Nephron (organoid): ENCODE results near the gene CACNA1C.
A peak's percentile ranks its signal among the peaks of the same experiment; 100 is the strongest.

Experiments used
- H3K27ac Mint-ChIP-seq, 3 experiments: 2 replicates each; pipeline ENCODE4 v1.8.0; 2020; ENCODE audit warnings: mixed read lengths in 3 of 3, mild to moderate bottlenecking in 2 of 3, moderate library complexity in 1 of 3
- H3K27me3 Mint-ChIP-seq: 2 replicates; pipeline ENCODE4 v1.8.0; 2021; ENCODE audit warnings: low read depth, mild to moderate bottlenecking, moderate library complexity, mixed read lengths
- H3K36me3 Mint-ChIP-seq: 2 replicates; pipeline ENCODE4 v1.8.0; 2020; ENCODE audit warnings: low read depth, mixed read lengths
- H3K4me1 Mint-ChIP-seq: 2 replicates; pipeline ENCODE4 v1.8.0; 2020; ENCODE audit warnings: mixed read lengths
- H3K4me3 Mint-ChIP-seq, 3 experiments: 2 replicates each; pipeline ENCODE4 v1.8.0; 2020; ENCODE audit warnings: mild to moderate bottlenecking in 3 of 3, mixed read lengths in 3 of 3, moderate library complexity in 2 of 3
- H3K9me3 Mint-ChIP-seq: 2 replicates; pipeline ENCODE4 v1.8.0; 2020; ENCODE audit warnings: mixed read lengths
- CTCF ChIP-seq, 3 experiments: fragments of 200-600 bp; sonication (generic); IDR thresholded peaks; one replicate each; pipeline ENCODE4 v1.5.0; 2021; ENCODE audit warnings: antibody characterized with exemption in 3 of 3; ENCODE audit not compliant: unreplicated experiment in 3 of 3

Gene CACNA1C

GRCh38 chr12:2118481-2119255 is 65.9 kb downstream of the CACNA1C start:
- Mint-ChIP-seq H3K36me3 (peaks cover 17% of the 10 kb centered on the region), H3K27ac (peak overlapping the region; percentile 90 to 95 (median 94)), H3K4me1 (peaks cover 22% of the 10 kb centered on the region), H3K27me3 (no peaks in the 10 kb centered on the region), H3K9me3 (no peaks in the 10 kb centered on the region), H3K4me3 (no peak overlapping the region)
- no peak for TF ChIP-seq CTCF (IDR thresholded peaks at IDR 0.05; ENCODE audit: unreplicated experiment in 3 of 3)

- Mint-ChIP-seq H3K4me3 (no peak overlapping the region), H3K36me3 (peaks cover 17% of the 10 kb centered on the region), H3K9me3 (no peaks in the 10 kb centered on the region), H3K27me3 (peaks cover under 1% of the 10 kb centered on the region), H3K27ac (peak overlapping the region; percentile 90 to 95 (median 94)), H3K4me1 (peaks cover 28% of the 10 kb centered on the region)
- TF ChIP-seq CTCF (IDR thresholded peaks at IDR 0.05; ENCODE audit: unreplicated experiment in 3 of 3): no peak
Measured at GRCh38 chr12:2119266-2119665, 66.5 kb downstream of the CACNA1C start.

GRCh38 chr12:2120982-2121758 is 68.4 kb downstream of the CACNA1C start:
- H3K9me3 Mint-ChIP-seq: no peaks in the 10 kb centered on the region
- H3K27me3 Mint-ChIP-seq: peaks cover 4% of the 10 kb centered on the region
- no peak overlapping the region for H3K4me3 Mint-ChIP-seq
- H3K36me3 Mint-ChIP-seq: peaks cover 17% of the 10 kb centered on the region
- H3K27ac Mint-ChIP-seq: peak overlapping the region in 1 of 3 experiments; percentile 94
- TF ChIP-seq CTCF (IDR thresholded peaks at IDR 0.05; ENCODE audit: unreplicated experiment in 3 of 3): no peak
- H3K4me1 Mint-ChIP-seq: peaks cover 41% of the 10 kb centered on the region

- Mint-ChIP-seq H3K9me3 (no peaks in the 10 kb centered on the region), H3K27me3 (peaks cover 10% of the 10 kb centered on the region), H3K4me1 (peaks cover 47% of the 10 kb centered on the region), H3K27ac (peak overlapping the region in 2 of 3 experiments; percentile 14 to 26), H3K4me3 (no peak overlapping the region), H3K36me3 (peaks cover 17% of the 10 kb centered on the region)
- TF ChIP-seq CTCF (IDR thresholded peaks at IDR 0.05; ENCODE audit: unreplicated experiment in 3 of 3): no peak
Measured at GRCh38 chr12:2124466-2125023, 71.8 kb downstream of the CACNA1C start.

GRCh38 chr12:2125651-2126522 is 73.1 kb downstream of the CACNA1C start:
- Mint-ChIP-seq H3K27me3 (peaks cover 10% of the 10 kb centered on the region), H3K36me3 (peaks cover 13% of the 10 kb centered on the region), H3K4me1 (peaks cover 33% of the 10 kb centered on the region), H3K27ac (peak overlapping the region in 2 of 3 experiments; percentile 65 to 87), H3K4me3 (no peak overlapping the region), H3K9me3 (no peaks in the 10 kb centered on the region)
- no peak for TF ChIP-seq CTCF (IDR thresholded peaks at IDR 0.05; ENCODE audit: unreplicated experiment in 3 of 3)
